ENCODE measurements around the gene CD7.

- TF ChIP-seq CTCF (IDR thresholded peaks at IDR 0.05), result no peak
- no peak for TF ChIP-seq EP300 (IDR thresholded peaks at IDR 0.05)
- TF ChIP-seq POLR2AphosphoS5 (IDR thresholded peaks at IDR 0.05), result no peak
- TF ChIP-seq POLR2A (IDR thresholded peaks at IDR 0.05), result no peak
Observed at GRCh38 chr17:82357394-82357793, 40.0 kb upstream of the CD7 start.

All from stomach (tissue), 4 donors.